Stimulated activated CD4-positive, alpha-beta T cell treated with anti-CD3 and anti-CD28 coated beads, Interleukin-1b, Interleukin-23, amount 100 ng/mL, for 24 hours (primary cell): ENCODE results near the gene SIL1.
"Not testable (repeated sequence)": the region's sequence is repeated elsewhere in the genome, so short reads cannot be mapped to it uniquely, and the experiment has no call there.

ENCODE experiments used
- DNase-seq, 4 experiments: peaks; one replicate each; pipeline ENCODE4 v3.0.0-alpha.2; 2020; ENCODE audit warnings: low read depth in 4 of 4, low spot score in 1 of 4

SIL1 gene

GRCh38 chr5:139205124-139205523 lies 7.0 kb upstream of the SIL1 start:
- no peak for DNase-seq

GRCh38 chr5:139204196-139204595 lies 6.0 kb upstream of the SIL1 start:
- no peak for DNase-seq

- no peak for DNase-seq
Measured at GRCh38 chr5:139199321-139199720, 1.2 kb upstream of the SIL1 start.

GRCh38 chr5:139196296-139196956 lies 1.7 kb downstream of the SIL1 start:
- no peak for DNase-seq

- DNase-seq, result no peak
Measured at GRCh38 chr5:139194486-139194885, 3.7 kb downstream of the SIL1 start.

- DNase-seq, result no peak
Measured at GRCh38 chr5:139193928-139194327, 4.2 kb downstream of the SIL1 start.

- not testable (repeated sequence) for DNase-seq
Measured at GRCh38 chr5:139192906-139193305, 5.3 kb downstream of the SIL1 start.

GRCh38 chr5:139191954-139192353 lies 6.2 kb downstream of the SIL1 start:
- DNase-seq, result not testable (repeated sequence)

GRCh38 chr5:139190125-139190524 lies 8.0 kb downstream of the SIL1 start:
- DNase-seq, result no peak

- DNase-seq, result no peak
Measured at GRCh38 chr5:139188558-139189270, 9.5 kb downstream of the SIL1 start.

GRCh38 chr5:139186752-139187326 lies 11.3 kb downstream of the SIL1 start:
- DNase-seq, result no peak

- DNase-seq, result no peak
Measured at GRCh38 chr5:139186261-139186660, 11.9 kb downstream of the SIL1 start.

GRCh38 chr5:139185589-139185988 lies 12.6 kb downstream of the SIL1 start:
- no peak for DNase-seq

GRCh38 chr5:139183502-139183901 lies 14.7 kb downstream of the SIL1 start:
- no peak for DNase-seq

- no peak for DNase-seq
Measured at GRCh38 chr5:139182528-139183296, 15.5 kb downstream of the SIL1 start.

GRCh38 chr5:139181835-139182452 lies 16.2 kb downstream of the SIL1 start:
- DNase-seq, result no peak

GRCh38 chr5:139181322-139181730 lies 16.8 kb downstream of the SIL1 start:
- DNase-seq, result no peak

GRCh38 chr5:139180850-139181249 lies 17.3 kb downstream of the SIL1 start:
- no peak for DNase-seq

GRCh38 chr5:139179778-139180513 lies 18.2 kb downstream of the SIL1 start:
- DNase-seq, result not testable (repeated sequence)

GRCh38 chr5:139178935-139179334 lies 19.2 kb downstream of the SIL1 start:
- no peak for DNase-seq

- DNase-seq, result no peak
Measured at GRCh38 chr5:139178589-139178917, 19.6 kb downstream of the SIL1 start.
